Mucosa of descending colon (tissue), 3 donors: ENCODE data around the gene NR4A3. TPM values are rescaled to one million over a fixed set of nuclear protein-coding genes. Genes with fewer than 3 reads are reported as not detected.
A peak's percentile ranks its signal among the peaks of the same experiment; 100 is the strongest.

ENCODE experiments used
- ATAC-seq: fragments of 200-7000 bp; cut with Tn5 transposase; one replicate; pipeline ENCODE4 v1.9.1; 2020; ENCODE audit warnings: mild to moderate bottlenecking, moderate library complexity
- DNase-seq, 3 donors: peaks; one replicate each; pipeline ENCODE4 v3.0.0-alpha.2; 2020
- H3K36me3 ChIP-seq: fragments of 200-600 bp; one replicate; pipeline ENCODE4 v1.8.0; 2021; ENCODE audit warnings: low read depth, mild to moderate bottlenecking
- H3K4me1 ChIP-seq: fragments of 200-600 bp; one replicate; pipeline ENCODE4 v1.8.0; 2021; ENCODE audit warnings: low read depth, mild to moderate bottlenecking
- H3K4me3 ChIP-seq: fragments of 200-600 bp; one replicate; pipeline ENCODE4 v1.8.0; 2021; ENCODE audit warnings: mild to moderate bottlenecking
- H3K9me3 ChIP-seq: fragments of 200-600 bp; one replicate; pipeline ENCODE4 v1.8.0; 2021; ENCODE audit warnings: mild to moderate bottlenecking
- CTCF ChIP-seq: fragments of 200-600 bp; IDR thresholded peaks from one replicate; pipeline ENCODE4 v1.8.0; 2022; ENCODE audit warnings: antibody characterized with exemption, mild to moderate bottlenecking
- intact Hi-C, 2 donors: fragments of 100-400 bp; cut with DNase I in 1 of 2; cut with micrococcal nuclease in 1 of 2; formaldehyde crosslinking; loops; one replicate each; pipeline versions ENCODE4 v1.11.0 to v1.11.1; 2022; cut with DNase I, micrococcal nuclease
- total RNA-seq, 3 donors: library from RNA; stranded (reverse); fragmentation: NEBNext Ultra II Directional in 2 of 3; extraction: Animal tissue kit (Norgen Biotek cat#: 25700) in 2 of 3; gene quantifications; one replicate each; pipeline versions ENCODE4 v1.2.1 to v1.2.4, GENCODE V29; 2021 to 2023
- donor health status: DM: no; HTN: no; CAD: no; lungs with moderate emphysema.
- donor health status: DM: no; HTN: no; CAD: no.
- donor health status: DM: no; HTN: yes; CAD: no.

Gene NR4A3
- total RNA-seq, 3 donors from 2014 or later = 0.51 to 25.0 (median 0.69) TPM

DNA sequence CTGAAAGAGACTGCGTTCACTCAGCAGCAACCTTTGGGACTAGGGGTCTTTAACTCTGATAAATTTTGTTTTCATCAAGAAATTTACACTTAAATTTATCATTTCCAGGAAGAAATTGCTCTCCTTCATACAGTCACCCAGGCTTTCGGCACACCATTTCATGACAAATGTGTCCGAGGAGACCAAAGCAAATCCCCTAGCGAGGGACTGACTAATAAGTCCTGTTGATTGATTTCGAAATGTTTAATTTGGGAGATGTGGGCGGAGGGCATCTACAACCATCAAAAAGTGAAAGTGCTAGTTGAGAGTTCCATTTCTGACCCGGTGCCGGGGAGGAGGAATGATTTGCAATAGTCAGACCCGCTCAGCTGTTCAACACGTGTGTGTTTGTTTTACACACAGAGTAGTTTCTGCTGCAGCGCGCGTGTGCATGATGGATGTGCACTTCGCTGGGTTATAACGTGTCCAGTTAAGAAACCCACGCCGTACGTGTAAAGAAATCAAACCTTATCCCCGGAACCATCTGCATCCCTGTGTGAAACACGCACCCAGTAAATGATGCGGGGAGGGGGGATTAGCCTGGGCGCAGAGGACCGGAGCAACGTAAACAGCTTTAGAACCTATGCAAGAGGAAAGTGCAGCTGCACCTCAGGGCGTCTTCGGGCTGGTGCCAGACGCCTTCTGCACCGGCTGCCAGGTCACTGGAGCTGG is 845 bp upstream of the NR4A3 start:
- no peak for TF ChIP-seq CTCF
- Histone ChIP-seq H3K4me3 (peak overlapping the region; percentile 31), H3K4me1 (peaks cover 47% of the 10 kb centered on the region), H3K36me3 (no peaks in the 10 kb centered on the region), H3K9me3 (no peaks in the 10 kb centered on the region)
- peak; percentile 5 for ATAC-seq
- DNase-seq = peak; percentile 58 to 71 (median 70)
- intact Hi-C loops = no loop called here

GRCh38 chr9:99822109-99822805 is 572 bp downstream of the NR4A3 start:
- H3K4me1 ChIP-seq = peaks cover 47% of the 10 kb centered on the region
- no peaks in the 10 kb centered on the region for H3K36me3 ChIP-seq
- H3K9me3 ChIP-seq = no peaks in the 10 kb centered on the region
- TF ChIP-seq CTCF = no peak
- ATAC-seq (no peak), DNase-seq (peak; percentile 47 to 61 (median 56))
- intact Hi-C loops = no loop called here
- H3K4me3 ChIP-seq = peak overlapping the region; percentile 31

DNA sequence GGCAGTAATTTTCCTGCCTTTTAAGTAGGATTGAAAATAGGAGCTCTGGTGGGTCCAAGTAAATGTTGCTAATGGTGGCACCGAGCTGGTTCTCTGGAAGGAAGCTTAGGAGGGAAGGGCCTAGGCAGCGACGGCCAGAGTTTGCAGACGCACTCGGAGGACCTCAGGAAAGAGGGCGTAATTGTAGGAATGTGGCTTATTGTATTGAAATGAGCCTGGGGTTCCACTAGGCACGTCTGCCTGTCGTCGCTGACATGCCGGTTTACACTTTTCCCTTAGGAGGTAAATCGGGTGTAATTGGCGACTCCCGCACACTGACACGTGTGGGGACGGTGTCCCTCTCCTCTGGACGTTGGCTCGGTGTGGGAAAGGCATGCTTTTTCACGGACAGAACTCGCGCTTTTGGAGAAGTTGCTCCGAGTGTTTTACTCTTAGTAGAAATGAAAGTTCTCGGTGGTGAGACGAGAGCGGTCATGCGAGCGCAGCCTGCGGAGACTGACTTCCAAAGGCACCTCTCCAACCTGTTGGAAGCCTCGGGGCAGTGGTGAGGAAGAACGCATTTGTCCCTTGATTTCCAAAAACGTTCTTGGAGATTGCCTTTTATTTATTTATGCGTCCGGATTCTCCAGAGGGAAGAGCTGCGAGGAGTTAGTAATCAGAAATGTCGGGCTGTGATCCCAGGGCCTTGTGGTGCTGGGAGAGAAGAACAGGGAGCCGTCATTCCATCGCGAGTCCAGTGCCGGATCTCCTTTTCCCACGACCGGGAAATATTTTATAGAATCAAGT is 1.3 kb downstream of the NR4A3 start:
- Histone ChIP-seq H3K9me3 (no peaks in the 10 kb centered on the region), H3K36me3 (no peaks in the 10 kb centered on the region), H3K4me3 (no peak overlapping the region), H3K4me1 (peaks cover 47% of the 10 kb centered on the region)
- intact Hi-C loops = no loop called here
- TF ChIP-seq CTCF = no peak
- no peak for ATAC-seq
- DNase-seq = peak in 2 of 3 donors; percentile 31 to 33

- H3K36me3 ChIP-seq = no peaks in the 10 kb centered on the region
- intact Hi-C loops = no loop called here
- DNase-seq = peak; percentile 37 to 63 (median 54)
- H3K9me3 ChIP-seq = no peaks in the 10 kb centered on the region
- no peak overlapping the region for H3K4me3 ChIP-seq
- TF ChIP-seq CTCF = no peak
- ATAC-seq = no peak
- peaks cover 42% of the 10 kb centered on the region for H3K4me1 ChIP-seq
Observed at GRCh38 chr9:99823681-99824377, 2.1 kb downstream of the NR4A3 start.
